Neural progenitor cell (in vitro differentiated cells): Measurements from ENCODE around the gene ARL3. TPM values are rescaled to one million over a fixed set of nuclear protein-coding genes. Genes with fewer than 3 reads are reported as not detected.
A peak's percentile ranks its signal among the peaks of the same experiment; 100 is the strongest.

Experiments used
- DNase-seq: peaks from one replicate; pipeline ENCODE4 v3.0.0-alpha.2; 2016; ENCODE audit warnings: low spot score
- H2AFZ ChIP-seq: fragments of 200-600 bp; sonication (generic); replicated peaks from 2 replicates; pipeline ENCODE4 v1.6.1; 2016; ENCODE audit warnings: antibody characterized with exemption
- H3F3A ChIP-seq: fragments of 200-600 bp; sonication (generic); 2 replicates; pipeline ENCODE4 v1.6.1; 2016; ENCODE audit warnings: antibody characterized with exemption, low read depth
- H3K27ac ChIP-seq: fragments of 200-600 bp; sonication (generic); 2 replicates; pipeline ENCODE4 v1.5.1; 2016; ENCODE audit warnings: mild to moderate bottlenecking
- H3K27me3 ChIP-seq: fragments of 200-600 bp; sonication (generic); 2 replicates; pipeline ENCODE4 v1.6.1; 2016; ENCODE audit warnings: mild to moderate bottlenecking, moderate library complexity
- H3K36me3 ChIP-seq: fragments of 200-600 bp; sonication (generic); 2 replicates; pipeline ENCODE4 v1.5.1; 2016
- H3K4me1 ChIP-seq: fragments of 200-600 bp; sonication (generic); 2 replicates; pipeline ENCODE4 v1.6.1; 2016; ENCODE audit warnings: mixed run types
- H3K4me2 ChIP-seq: fragments of 200-600 bp; sonication (generic); 2 replicates; pipeline ENCODE4 v1.6.1; 2016
- H3K4me3 ChIP-seq: fragments of 200-600 bp; sonication (generic); 2 replicates; pipeline ENCODE4 v1.5.1; 2016
- H3K79me2 ChIP-seq: fragments of 200-600 bp; sonication (generic); 2 replicates; pipeline ENCODE4 v1.6.1; 2016; ENCODE audit warnings: low read depth
- H3K9ac ChIP-seq: fragments of 200-600 bp; sonication (generic); 2 replicates; pipeline ENCODE4 v1.6.1; 2016
- H3K9me3 ChIP-seq: fragments of 200-600 bp; sonication (generic); 2 replicates; pipeline ENCODE4 v1.5.1; 2016; ENCODE audit warnings: low read depth
- H4K20me1 ChIP-seq: fragments of 200-600 bp; sonication (generic); 2 replicates; pipeline ENCODE4 v1.6.1; 2016; ENCODE audit warnings: low read depth
- H3K27ac Mint-ChIP-seq: 3 replicates; pipeline ENCODE4 v1.8.0; 2021; ENCODE audit warnings: mixed read lengths
- H3K27me3 Mint-ChIP-seq: 2 replicates; pipeline ENCODE4 v1.8.0; 2022; ENCODE audit warnings: low read depth, mild to moderate bottlenecking, inconsistent platforms, moderate library complexity, mixed read lengths; ENCODE audit not compliant: insufficient read depth
- H3K36me3 Mint-ChIP-seq: 3 replicates; pipeline ENCODE4 v1.8.0; 2021; ENCODE audit warnings: mixed read lengths
- H3K4me1 Mint-ChIP-seq: 3 replicates; pipeline ENCODE4 v1.8.0; 2021; ENCODE audit warnings: mixed read lengths
- H3K4me3 Mint-ChIP-seq: 3 replicates; pipeline ENCODE4 v1.8.0; 2021; ENCODE audit warnings: mild to moderate bottlenecking, moderate library complexity, mixed read lengths
- H3K9me3 Mint-ChIP-seq: 3 replicates; pipeline ENCODE4 v1.8.0; 2020; ENCODE audit warnings: mixed read lengths
- CTCF ChIP-seq: fragments of 200-600 bp; sonication (generic); IDR thresholded peaks from 2 replicates; pipeline ENCODE4 v1.5.1; 2017; ENCODE audit warnings: antibody characterized with exemption, mild to moderate bottlenecking
- EZH2 ChIP-seq: fragments of 200-600 bp; sonication (generic); IDR thresholded peaks from 2 replicates; pipeline ENCODE4 v1.6.1; 2017; ENCODE audit warnings: antibody characterized with exemption, mild to moderate bottlenecking, moderate library complexity
- EZH2phosphoT487 ChIP-seq: fragments of 200-600 bp; sonication (generic); IDR thresholded peaks from 2 replicates; pipeline ENCODE4 v1.6.1; 2017; ENCODE audit warnings: antibody characterized with exemption
- total RNA-seq: library from RNA; depleted of rRNA; stranded (reverse); fragments of >200 nt; gene quantifications from 2 replicates; pipeline ENCODE4 v1.2.3, GENCODE V29; 2015; ENCODE audit warnings: low replicate concordance

The ARL3 gene
- total RNA-seq, 1 donor from 2014 or later, result 29.7 TPM

GRCh38 chr10:102654969-102655368 lies 59.2 kb downstream of the ARL3 start:
- Histone ChIP-seq H3K4me2 (no peak overlapping the region), H3K9me3 (no peaks in the 10 kb centered on the region), H4K20me1 (peaks cover 51% of the 10 kb centered on the region), H2AFZ (no peak overlapping the region), H3K27me3 (no peaks in the 10 kb centered on the region), H3K9ac (no peak overlapping the region), H3F3A (peaks cover 22% of the 10 kb centered on the region), H3K79me2 (peaks cover 44% of the 10 kb centered on the region), H3K36me3 (no peaks in the 10 kb centered on the region), H3K27ac (no peak overlapping the region), H3K4me1 (peaks cover 28% of the 10 kb centered on the region), H3K4me3 (no peak overlapping the region)
- no peak for TF ChIP-seq EZH2
- no peak for TF ChIP-seq EZH2phosphoT487
- no peak for TF ChIP-seq CTCF
- H3K4me3 Mint-ChIP-seq, result no peak overlapping the region
- peaks cover 27% of the 10 kb centered on the region for H3K36me3 Mint-ChIP-seq
- H3K9me3 Mint-ChIP-seq, result no peaks in the 10 kb centered on the region
- H3K27me3 Mint-ChIP-seq, result peaks cover 2% of the 10 kb centered on the region
- no peak for DNase-seq
- H3K27ac Mint-ChIP-seq, result no peak overlapping the region
- H3K4me1 Mint-ChIP-seq, result peaks cover 33% of the 10 kb centered on the region

GRCh38 chr10:102654566-102654965 lies 59.6 kb downstream of the ARL3 start:
- Mint-ChIP-seq H3K27me3 (peaks cover 2% of the 10 kb centered on the region), H3K4me1 (peaks cover 36% of the 10 kb centered on the region)

GRCh38 chr10:102653060-102653459 lies 61.1 kb downstream of the ARL3 start:
- no peak overlapping the region for H3K4me2 ChIP-seq
- Mint-ChIP-seq H3K36me3 (peaks cover 28% of the 10 kb centered on the region), H3K9me3 (peaks cover 3% of the 10 kb centered on the region), H3K27me3 (peaks cover 2% of the 10 kb centered on the region), H3K4me1 (peaks cover 48% of the 10 kb centered on the region), H3K27ac (no peak overlapping the region), H3K4me3 (no peak overlapping the region)
- TF ChIP-seq EZH2phosphoT487, result no peak
- no peak for TF ChIP-seq CTCF
- TF ChIP-seq EZH2, result no peak
- DNase-seq, result no peak
- peaks cover 59% of the 10 kb centered on the region for H3K79me2 ChIP-seq
- H3K4me3 ChIP-seq, result no peak overlapping the region
- H3K27me3 ChIP-seq, result no peaks in the 10 kb centered on the region
- H3K9me3 ChIP-seq, result no peaks in the 10 kb centered on the region
- H4K20me1 ChIP-seq, result peaks cover 69% of the 10 kb centered on the region
- H3K36me3 ChIP-seq, result no peaks in the 10 kb centered on the region
- H3K27ac ChIP-seq, result peak overlapping the region; percentile 20
- H3K9ac ChIP-seq, result no peak overlapping the region
- H3F3A ChIP-seq, result peaks cover 28% of the 10 kb centered on the region
- H2AFZ ChIP-seq, result no peak overlapping the region
- H3K4me1 ChIP-seq, result peaks cover 45% of the 10 kb centered on the region

More at GRCh38 chr10:102654566-102654965, 59.6 kb downstream of the ARL3 start:
- TF ChIP-seq CTCF (no peak), EZH2phosphoT487 (no peak), EZH2 (no peak)
- H3K9me3 Mint-ChIP-seq, result no peaks in the 10 kb centered on the region
- no peak overlapping the region for H3K4me3 ChIP-seq
- no peak overlapping the region for H3K4me3 Mint-ChIP-seq
- no peaks in the 10 kb centered on the region for H3K9me3 ChIP-seq
- no peak for DNase-seq
- no peak overlapping the region for H3K9ac ChIP-seq
- H3K27me3 ChIP-seq, result no peaks in the 10 kb centered on the region
- H3K36me3 Mint-ChIP-seq, result peaks cover 27% of the 10 kb centered on the region
- H3K27ac Mint-ChIP-seq, result no peak overlapping the region
- H3K4me2 ChIP-seq, result no peak overlapping the region
- H3K4me1 ChIP-seq, result peaks cover 32% of the 10 kb centered on the region
- H3K27ac ChIP-seq, result no peak overlapping the region
- peaks cover 55% of the 10 kb centered on the region for H4K20me1 ChIP-seq
- peaks cover 26% of the 10 kb centered on the region for H3F3A ChIP-seq
- H3K36me3 ChIP-seq, result no peaks in the 10 kb centered on the region
- H2AFZ ChIP-seq, result no peak overlapping the region
- H3K79me2 ChIP-seq, result peaks cover 48% of the 10 kb centered on the region
